ENCODE results near the gene KRTAP4-16. TPM values are rescaled to one million over a fixed set of nuclear protein-coding genes. Genes with fewer than 3 reads are reported as not detected.

Gene KRTAP4-16
- total and polyA plus RNA-seq, 2 donors (not counting 3 experiments of a cell fraction or from before 2014, with no cell fraction given): not detected

Other genes starting within 250 kb of the KRTAP4-16 start
Only the 30 nearest of the 39 such genes appear.
- gene KRT39, start 135.3 kb downstream of the KRTAP4-16 start, total RNA-seq: not detected in 2 replicates
- gene KRT39, start 135.3 kb downstream of the KRTAP4-16 start, polyA plus RNA-seq: not detected in 2 replicates
- not detected in 2 replicates for gene KRT40, start 117.9 kb downstream of the KRTAP4-16 start, total RNA-seq
- gene KRT40, start 117.9 kb downstream of the KRTAP4-16 start, polyA plus RNA-seq: not detected in 2 replicates
- gene KRTAP3-3, start 108.0 kb downstream of the KRTAP4-16 start, total RNA-seq: not detected in 2 replicates
- not detected in 2 replicates for gene KRTAP3-3, start 108.0 kb downstream of the KRTAP4-16 start, polyA plus RNA-seq
- gene KRTAP3-2, start 102.3 kb downstream of the KRTAP4-16 start, total RNA-seq: not detected in 2 replicates
- not detected in 2 replicates for gene KRTAP3-2, start 102.3 kb downstream of the KRTAP4-16 start, polyA plus RNA-seq
- gene KRTAP3-1, start 93.1 kb downstream of the KRTAP4-16 start, total RNA-seq: not detected in 2 replicates
- gene KRTAP3-1, start 93.1 kb downstream of the KRTAP4-16 start, polyA plus RNA-seq: not detected in 2 replicates
- not detected in 2 replicates for gene KRTAP1-5, start 75.0 kb downstream of the KRTAP4-16 start, total RNA-seq
- not detected in 2 replicates for gene KRTAP1-5, start 75.0 kb downstream of the KRTAP4-16 start, polyA plus RNA-seq
- not detected in 2 replicates for gene KRTAP1-4, start 72.0 kb downstream of the KRTAP4-16 start, total RNA-seq
- not detected in 2 replicates for gene KRTAP1-4, start 72.0 kb downstream of the KRTAP4-16 start, polyA plus RNA-seq
- not detected in 2 replicates for gene KRTAP1-3, start 67.3 kb downstream of the KRTAP4-16 start, total RNA-seq
- gene KRTAP1-3, start 67.3 kb downstream of the KRTAP4-16 start, polyA plus RNA-seq: not detected in 2 replicates
- gene KRTAP1-1, start 60.8 kb downstream of the KRTAP4-16 start, total RNA-seq: not detected in 2 replicates
- not detected in 2 replicates for gene KRTAP1-1, start 60.8 kb downstream of the KRTAP4-16 start, polyA plus RNA-seq
- not detected in 2 replicates for gene KRTAP2-1, start 54.9 kb downstream of the KRTAP4-16 start, total RNA-seq
- gene KRTAP2-1, start 54.9 kb downstream of the KRTAP4-16 start, polyA plus RNA-seq: not detected in 2 replicates
- gene KRTAP2-2, start 47.0 kb downstream of the KRTAP4-16 start, total RNA-seq: not detected in 2 replicates
- gene KRTAP2-2, start 47.0 kb downstream of the KRTAP4-16 start, polyA plus RNA-seq: not detected in 2 replicates
- gene KRTAP2-3, start 42.1 kb downstream of the KRTAP4-16 start, total RNA-seq: not detected in 2 replicates
- not detected in 2 replicates for gene KRTAP2-3, start 42.1 kb downstream of the KRTAP4-16 start, polyA plus RNA-seq
- gene KRTAP2-4, start 36.3 kb downstream of the KRTAP4-16 start, total RNA-seq: not detected in 2 replicates
- not detected in 2 replicates for gene KRTAP2-4, start 36.3 kb downstream of the KRTAP4-16 start, polyA plus RNA-seq
- not detected in 2 replicates for gene KRTAP4-7, start 18.1 kb downstream of the KRTAP4-16 start, total RNA-seq
- gene KRTAP4-7, start 18.1 kb downstream of the KRTAP4-16 start, polyA plus RNA-seq: not detected in 2 replicates
- not detected in 2 replicates for gene KRTAP4-8, start 4.1 kb downstream of the KRTAP4-16 start, total RNA-seq
- gene KRTAP4-8, start 4.1 kb downstream of the KRTAP4-16 start, polyA plus RNA-seq: not detected in 2 replicates
- gene KRTAP4-9, start 3.2 kb upstream of the KRTAP4-16 start, total RNA-seq: not detected in 2 replicates
- not detected in 2 replicates for gene KRTAP4-9, start 3.2 kb upstream of the KRTAP4-16 start, polyA plus RNA-seq
- not detected in 2 replicates for gene KRTAP4-11, start 16.2 kb upstream of the KRTAP4-16 start, total RNA-seq
- not detected in 2 replicates for gene KRTAP4-11, start 16.2 kb upstream of the KRTAP4-16 start, polyA plus RNA-seq
- not detected in 2 replicates for gene KRTAP4-12, start 22.0 kb upstream of the KRTAP4-16 start, total RNA-seq
- gene KRTAP4-12, start 22.0 kb upstream of the KRTAP4-16 start, polyA plus RNA-seq: not detected in 2 replicates
- not detected in 2 replicates for gene KRTAP4-6, start 38.3 kb upstream of the KRTAP4-16 start, total RNA-seq
- not detected in 2 replicates for gene KRTAP4-6, start 38.3 kb upstream of the KRTAP4-16 start, polyA plus RNA-seq
- gene KRTAP4-5, start 47.6 kb upstream of the KRTAP4-16 start, total RNA-seq: not detected in 2 replicates
- gene KRTAP4-5, start 47.6 kb upstream of the KRTAP4-16 start, polyA plus RNA-seq: not detected in 2 replicates
- gene KRTAP4-4, start 58.5 kb upstream of the KRTAP4-16 start, total RNA-seq: not detected in 2 replicates
- not detected in 2 replicates for gene KRTAP4-4, start 58.5 kb upstream of the KRTAP4-16 start, polyA plus RNA-seq
- not detected in 2 replicates for gene KRTAP4-3, start 66.0 kb upstream of the KRTAP4-16 start, total RNA-seq
- not detected in 2 replicates for gene KRTAP4-3, start 66.0 kb upstream of the KRTAP4-16 start, polyA plus RNA-seq
- not detected in 2 replicates for gene KRTAP4-2, start 76.0 kb upstream of the KRTAP4-16 start, total RNA-seq
- not detected in 2 replicates for gene KRTAP4-2, start 76.0 kb upstream of the KRTAP4-16 start, polyA plus RNA-seq
- gene KRTAP4-1, start 82.7 kb upstream of the KRTAP4-16 start, total RNA-seq: not detected in 2 replicates
- not detected in 2 replicates for gene KRTAP4-1, start 82.7 kb upstream of the KRTAP4-16 start, polyA plus RNA-seq
- not detected in 2 replicates for gene KRTAP9-1, start 87.7 kb upstream of the KRTAP4-16 start, total RNA-seq
- gene KRTAP9-1, start 87.7 kb upstream of the KRTAP4-16 start, polyA plus RNA-seq: not detected in 2 replicates
- gene KRTAP9-2, start 124.4 kb upstream of the KRTAP4-16 start, total RNA-seq: not detected in 2 replicates
- gene KRTAP9-2, start 124.4 kb upstream of the KRTAP4-16 start, polyA plus RNA-seq: not detected in 2 replicates
- gene KRTAP9-3, start 130.2 kb upstream of the KRTAP4-16 start, total RNA-seq: not detected in 2 replicates
- not detected in 2 replicates for gene KRTAP9-3, start 130.2 kb upstream of the KRTAP4-16 start, polyA plus RNA-seq
- not detected in 2 replicates for gene KRTAP9-8, start 135.8 kb upstream of the KRTAP4-16 start, total RNA-seq
- not detected in 2 replicates for gene KRTAP9-8, start 135.8 kb upstream of the KRTAP4-16 start, polyA plus RNA-seq
- not detected in 2 replicates for gene KRTAP9-4, start 147.5 kb upstream of the KRTAP4-16 start, total RNA-seq
- not detected in 2 replicates for gene KRTAP9-4, start 147.5 kb upstream of the KRTAP4-16 start, polyA plus RNA-seq
- gene KRTAP9-9, start 153.2 kb upstream of the KRTAP4-16 start, total RNA-seq: not detected in 2 replicates
- gene KRTAP9-9, start 153.2 kb upstream of the KRTAP4-16 start, polyA plus RNA-seq: not detected in 2 replicates